ENCODE results near the gene HCN4. TPM values are rescaled to one million over a fixed set of nuclear protein-coding genes. Genes with fewer than 3 reads are reported as not detected.

The HCN4 gene
- total RNA-seq, 2 experiments from 2014 or later, result not detected

DNA sequence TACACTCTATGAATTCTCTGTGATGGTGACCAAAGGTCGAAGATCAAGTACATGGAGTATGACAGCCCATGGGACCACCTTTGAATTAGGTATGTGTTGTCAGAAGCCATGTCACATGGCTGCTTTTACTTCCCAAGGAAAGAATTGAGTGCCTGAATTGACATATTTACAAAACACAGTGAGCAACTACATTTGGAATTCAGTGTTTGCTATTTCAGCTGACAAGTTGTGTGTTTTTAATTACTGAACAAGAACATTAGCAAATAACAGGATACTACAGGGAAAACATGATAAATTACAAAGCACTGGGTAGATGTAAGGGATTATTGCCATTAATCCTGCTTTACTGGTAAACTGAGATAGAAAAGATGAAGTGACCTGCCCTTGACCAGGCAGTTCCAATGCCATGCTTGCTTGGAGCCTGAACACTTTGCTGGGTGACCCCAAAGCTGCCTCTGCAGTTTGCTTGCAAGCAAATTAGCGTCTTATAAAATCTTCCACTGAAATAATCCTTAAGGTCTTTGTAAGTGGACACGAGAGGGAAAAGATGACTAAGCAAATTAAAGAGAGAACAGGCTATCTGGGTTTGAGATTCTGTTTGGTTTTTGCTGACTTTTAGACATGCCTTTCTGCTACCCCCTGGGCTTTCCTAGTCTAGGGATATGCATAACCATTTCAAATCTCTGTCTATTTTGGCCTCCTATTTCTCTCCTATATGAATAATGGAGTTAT is 98.2 kb downstream of the HCN4 start:
- Histone ChIP-seq H3K4me1 (ENCODE audit: insufficient read depth, low read length) (no peaks in the 10 kb centered on the region), H3K9me3 (ENCODE audit: control insufficient read depth in 1 of 2, insufficient read depth in 1 of 2, low read length in 2 of 2) (no peaks in the 10 kb centered on the region), H3K27ac (ENCODE audit: low read depth in 1 of 2, low read length in 2 of 2) (no peak overlapping the region), H3K4me3 (ENCODE audit: low read length) (no peak overlapping the region), H3K36me3 (ENCODE audit: insufficient read depth, low read length) (peaks cover 6% of the 10 kb centered on the region), H3K27me3 (ENCODE audit: control insufficient read depth in 1 of 2, insufficient read depth in 2 of 2, low read length in 2 of 2) (no peaks in the 10 kb centered on the region)
- TF ChIP-seq, protein P1, sequence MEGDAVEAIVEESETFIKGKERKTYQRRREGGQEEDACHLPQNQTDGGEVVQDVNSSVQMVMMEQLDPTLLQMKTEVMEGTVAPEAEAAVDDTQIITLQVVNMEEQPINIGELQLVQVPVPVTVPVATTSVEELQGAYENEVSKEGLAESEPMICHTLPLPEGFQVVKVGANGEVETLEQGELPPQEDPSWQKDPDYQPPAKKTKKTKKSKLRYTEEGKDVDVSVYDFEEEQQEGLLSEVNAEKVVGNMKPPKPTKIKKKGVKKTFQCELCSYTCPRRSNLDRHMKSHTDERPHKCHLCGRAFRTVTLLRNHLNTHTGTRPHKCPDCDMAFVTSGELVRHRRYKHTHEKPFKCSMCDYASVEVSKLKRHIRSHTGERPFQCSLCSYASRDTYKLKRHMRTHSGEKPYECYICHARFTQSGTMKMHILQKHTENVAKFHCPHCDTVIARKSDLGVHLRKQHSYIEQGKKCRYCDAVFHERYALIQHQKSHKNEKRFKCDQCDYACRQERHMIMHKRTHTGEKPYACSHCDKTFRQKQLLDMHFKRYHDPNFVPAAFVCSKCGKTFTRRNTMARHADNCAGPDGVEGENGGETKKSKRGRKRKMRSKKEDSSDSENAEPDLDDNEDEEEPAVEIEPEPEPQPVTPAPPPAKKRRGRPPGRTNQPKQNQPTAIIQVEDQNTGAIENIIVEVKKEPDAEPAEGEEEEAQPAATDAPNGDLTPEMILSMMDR (IDR thresholded peaks at IDR 0.05), result no peak
- DNase-seq, result no peak
- CTCF ChIA-PET, result no interaction called here
- Mint-ChIP-seq H3K36me3 (ENCODE audit: low read depth) (peaks cover 17% of the 10 kb centered on the region), H3K27me3 (no peaks in the 10 kb centered on the region), H3K4me1 (ENCODE audit: low read depth) (no peaks in the 10 kb centered on the region), H3K9me3 (no peaks in the 10 kb centered on the region), H3K27ac (no peak overlapping the region), H3K4me3 (no peak overlapping the region)
- intact Hi-C loops (cut with DNase I, micrococcal nuclease), result loop anchor here (5.0 kb wide), 2 partner anchors 473 to 488 kb away; partner anchors contain the start of gene ADPGK (in 1 of the 2)
- no peak for ATAC-seq (ENCODE audit: poor library complexity)
- POLR2A ChIA-PET, result no interaction called here

Other genes starting within 250 kb of the HCN4 start
- gene REC114, start 74.2 kb upstream of the HCN4 start, total RNA-seq, result not detected